ENCODE data around the gene CDC14A.

Gene CDC14A

DNA sequence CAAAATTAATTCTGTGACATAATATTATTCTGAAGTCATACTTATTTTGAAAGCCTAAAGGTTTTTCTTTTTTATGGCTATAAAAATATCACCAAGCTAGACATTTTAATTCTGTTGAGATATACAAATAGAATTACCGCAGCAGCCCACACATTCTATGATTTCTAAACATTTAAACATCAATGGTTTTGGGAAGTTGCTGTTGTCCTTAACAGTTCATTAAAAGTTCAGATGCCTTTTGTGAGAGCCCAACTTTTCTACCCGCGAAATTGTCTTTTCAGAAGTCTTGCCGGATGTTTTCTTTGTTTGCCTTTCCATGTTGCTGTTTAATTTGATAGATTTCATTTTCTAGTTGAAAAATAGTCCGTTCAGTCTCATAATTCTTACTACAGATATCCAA lies 40.5 kb downstream of the CDC14A start:
- no peaks in the 10 kb centered on the region for H3K79me2 ChIP-seq (ENCODE audit: control insufficient read depth, low read length)
- H3K4me1 ChIP-seq (ENCODE audit: control insufficient read depth, low read length): no peaks in the 10 kb centered on the region

DNA sequence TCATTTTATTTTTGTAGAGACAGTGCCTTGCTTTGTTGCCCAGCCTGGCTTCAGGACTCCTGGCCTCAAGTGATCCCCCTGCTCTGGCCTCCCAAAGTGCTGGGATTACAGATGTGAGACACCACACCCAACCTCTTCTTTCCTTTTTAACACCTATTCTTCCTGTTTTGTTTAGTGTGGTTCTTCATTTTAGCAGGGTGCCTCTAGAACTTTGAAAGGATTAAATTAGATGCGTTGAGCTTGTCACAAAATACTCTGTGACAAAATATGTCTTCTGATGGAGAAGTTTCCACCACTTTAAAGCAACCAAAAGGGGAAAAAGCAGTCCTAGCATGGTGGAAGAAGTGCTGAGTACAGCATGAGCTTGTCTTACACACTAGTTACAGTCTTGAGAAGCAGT lies 42.0 kb downstream of the CDC14A start:
- Histone ChIP-seq H3K27me3 (ENCODE audit: control insufficient read depth, low read length) (no peaks in the 10 kb centered on the region), H3K79me2 (ENCODE audit: control insufficient read depth, low read length) (no peaks in the 10 kb centered on the region), H3K9me2 (replicated peaks; ENCODE audit: control insufficient read depth, low read length) (no peaks in the 10 kb centered on the region), H4K20me1 (ENCODE audit: control insufficient read depth, insufficient read depth, low read depth, low read length) (no peaks in the 10 kb centered on the region), H3K36me3 (ENCODE audit: control insufficient read depth, low read length) (no peaks in the 10 kb centered on the region), H3K9me3 (ENCODE audit: control insufficient read depth, insufficient read depth, low read length) (no peaks in the 10 kb centered on the region), H3K4me1 (ENCODE audit: control insufficient read depth, low read length) (no peaks in the 10 kb centered on the region), H3K4me2 (ENCODE audit: low read length) (no peak overlapping the region), H3K4me3 (ENCODE audit: low read length) (no peak overlapping the region), H3K27ac (ENCODE audit: low read depth, low read length) (no peak overlapping the region), H3F3A (ENCODE audit: control insufficient read depth, insufficient read depth) (no peaks in the 10 kb centered on the region)
- no peak for TF ChIP-seq EZH2phosphoT487 (IDR thresholded peaks at IDR 0.05; ENCODE audit: borderline replicate concordance, low read length)
- TF ChIP-seq, protein P1, sequence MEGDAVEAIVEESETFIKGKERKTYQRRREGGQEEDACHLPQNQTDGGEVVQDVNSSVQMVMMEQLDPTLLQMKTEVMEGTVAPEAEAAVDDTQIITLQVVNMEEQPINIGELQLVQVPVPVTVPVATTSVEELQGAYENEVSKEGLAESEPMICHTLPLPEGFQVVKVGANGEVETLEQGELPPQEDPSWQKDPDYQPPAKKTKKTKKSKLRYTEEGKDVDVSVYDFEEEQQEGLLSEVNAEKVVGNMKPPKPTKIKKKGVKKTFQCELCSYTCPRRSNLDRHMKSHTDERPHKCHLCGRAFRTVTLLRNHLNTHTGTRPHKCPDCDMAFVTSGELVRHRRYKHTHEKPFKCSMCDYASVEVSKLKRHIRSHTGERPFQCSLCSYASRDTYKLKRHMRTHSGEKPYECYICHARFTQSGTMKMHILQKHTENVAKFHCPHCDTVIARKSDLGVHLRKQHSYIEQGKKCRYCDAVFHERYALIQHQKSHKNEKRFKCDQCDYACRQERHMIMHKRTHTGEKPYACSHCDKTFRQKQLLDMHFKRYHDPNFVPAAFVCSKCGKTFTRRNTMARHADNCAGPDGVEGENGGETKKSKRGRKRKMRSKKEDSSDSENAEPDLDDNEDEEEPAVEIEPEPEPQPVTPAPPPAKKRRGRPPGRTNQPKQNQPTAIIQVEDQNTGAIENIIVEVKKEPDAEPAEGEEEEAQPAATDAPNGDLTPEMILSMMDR (IDR thresholded peaks at IDR 0.05; ENCODE audit: low read depth, low read length, poor library complexity, severe bottlenecking): no peak

More for the DNA sequence above, 40.5 kb downstream of the CDC14A start:
- no peak for TF ChIP-seq EZH2phosphoT487 (IDR thresholded peaks at IDR 0.05; ENCODE audit: borderline replicate concordance, low read length)
- TF ChIP-seq, protein P1 (IDR thresholded peaks at IDR 0.05; ENCODE audit: low read depth, low read length, poor library complexity, severe bottlenecking): no peak
- no peaks in the 10 kb centered on the region for H3K36me3 ChIP-seq (ENCODE audit: control insufficient read depth, low read length)
- no peak overlapping the region for H3K4me3 ChIP-seq (ENCODE audit: low read length)
- no peaks in the 10 kb centered on the region for H3K9me3 ChIP-seq (ENCODE audit: control insufficient read depth, insufficient read depth, low read length)
- no peaks in the 10 kb centered on the region for H3F3A ChIP-seq (ENCODE audit: control insufficient read depth, insufficient read depth)
- no peak overlapping the region for H3K4me2 ChIP-seq (ENCODE audit: low read length)
- no peak overlapping the region for H3K27ac ChIP-seq (ENCODE audit: low read depth, low read length)
- no peaks in the 10 kb centered on the region for H3K27me3 ChIP-seq (ENCODE audit: control insufficient read depth, low read length)
- no peaks in the 10 kb centered on the region for H3K9me2 ChIP-seq (replicated peaks; ENCODE audit: control insufficient read depth, low read length)
- no peaks in the 10 kb centered on the region for H4K20me1 ChIP-seq (ENCODE audit: control insufficient read depth, insufficient read depth, low read depth, low read length)

DNA sequence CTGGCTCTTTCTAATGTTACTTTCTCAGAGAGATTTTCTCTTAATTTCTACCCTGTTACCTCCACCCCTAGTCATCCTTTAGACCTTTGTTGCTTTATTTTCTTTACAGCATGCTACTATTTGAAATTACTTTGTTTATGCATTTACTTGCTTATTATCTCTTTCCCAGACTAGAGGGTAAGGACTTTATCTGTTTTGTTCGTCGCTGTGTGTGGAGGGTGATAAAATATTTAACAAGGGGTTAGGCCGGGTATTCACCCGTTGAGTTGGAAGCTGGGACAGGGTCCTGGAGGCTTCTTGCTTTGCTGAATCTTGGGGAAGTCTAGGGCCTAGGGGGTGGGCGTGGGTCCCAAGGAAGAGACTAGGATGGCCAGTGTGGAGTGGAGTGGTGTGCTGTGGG lies 43.6 kb downstream of the CDC14A start:
- peaks cover 13% of the 10 kb centered on the region for H3K4me1 ChIP-seq (ENCODE audit: control insufficient read depth, low read length)
- no peaks in the 10 kb centered on the region for H3K79me2 ChIP-seq (ENCODE audit: control insufficient read depth, low read length)
- no peak overlapping the region for H3K27ac ChIP-seq (ENCODE audit: low read depth, low read length)
- no peaks in the 10 kb centered on the region for H3F3A ChIP-seq (ENCODE audit: control insufficient read depth, insufficient read depth)
- no peak overlapping the region for H3K4me3 ChIP-seq (ENCODE audit: low read length)
- H3K27me3 ChIP-seq (ENCODE audit: control insufficient read depth, low read length): no peaks in the 10 kb centered on the region
- H3K9me2 ChIP-seq (replicated peaks; ENCODE audit: control insufficient read depth, low read length): no peaks in the 10 kb centered on the region
- no peak for TF ChIP-seq EZH2phosphoT487 (IDR thresholded peaks at IDR 0.05; ENCODE audit: borderline replicate concordance, low read length)
- TF ChIP-seq, protein P1 (IDR thresholded peaks at IDR 0.05; ENCODE audit: low read depth, low read length, poor library complexity, severe bottlenecking): no peak
- no peaks in the 10 kb centered on the region for H4K20me1 ChIP-seq (ENCODE audit: control insufficient read depth, insufficient read depth, low read depth, low read length)
- H3K9me3 ChIP-seq (ENCODE audit: control insufficient read depth, insufficient read depth, low read length): peaks cover 2% of the 10 kb centered on the region; the same call in 1 of the 2 replicates
- H3K4me2 ChIP-seq (ENCODE audit: low read length): no peak overlapping the region
- peaks cover 1% of the 10 kb centered on the region; the same call in 1 of the 2 replicates for H3K36me3 ChIP-seq (ENCODE audit: control insufficient read depth, low read length)

Measured in DOHH2 (cell line).